GM21529 (cell line): Measurements from ENCODE around the gene EVA1A.

ENCODE experiments used
- ATAC-seq: cut with Tn5 transposase; IDR thresholded peaks from one replicate; pipeline ENCODE4 v1.9.1; 2021; ENCODE audit not compliant: unreplicated experiment

The EVA1A gene

GRCh38 chr2:75545387-75545786, 15.4 kb downstream of the EVA1A start:
- ATAC-seq, result no peak

GRCh38 chr2:75543446-75543845, 17.3 kb downstream of the EVA1A start:
- ATAC-seq, result no peak

- ATAC-seq, result no peak
These were observed 19.3 kb downstream of the EVA1A start for GRCh38 chr2:75541430-75541829.

GRCh38 chr2:75540994-75541393, 19.7 kb downstream of the EVA1A start:
- ATAC-seq, result no peak

GRCh38 chr2:75539955-75540716, 20.6 kb downstream of the EVA1A start:
- no peak for ATAC-seq

GRCh38 chr2:75538521-75539490, 21.9 kb downstream of the EVA1A start:
- no peak for ATAC-seq

- no peak for ATAC-seq
These were observed 23.1 kb downstream of the EVA1A start for GRCh38 chr2:75537658-75538057.

GRCh38 chr2:75533135-75533534, 27.6 kb downstream of the EVA1A start:
- no peak for ATAC-seq

- no peak for ATAC-seq
These were observed 28.3 kb downstream of the EVA1A start for GRCh38 chr2:75532488-75532887.

GRCh38 chr2:75528221-75528977, 32.3 kb downstream of the EVA1A start:
- ATAC-seq, result no peak

- no peak for ATAC-seq
These were observed 33.1 kb downstream of the EVA1A start for GRCh38 chr2:75527676-75528075.

- ATAC-seq, result no peak
These were observed 33.9 kb downstream of the EVA1A start for GRCh38 chr2:75526842-75527241.

- ATAC-seq, result no peak
These were observed 35.1 kb downstream of the EVA1A start for GRCh38 chr2:75525434-75526310.

- no peak for ATAC-seq
These were observed 36.3 kb downstream of the EVA1A start for GRCh38 chr2:75524276-75524911.

GRCh38 chr2:75523313-75524275, 37.1 kb downstream of the EVA1A start:
- peak; percentile 92 for ATAC-seq

- no peak for ATAC-seq
These were observed 38.0 kb downstream of the EVA1A start for GRCh38 chr2:75522543-75523312.

GRCh38 chr2:75521225-75521872, 39.4 kb downstream of the EVA1A start:
- no peak for ATAC-seq
